8988T (cell line): Measurements from ENCODE around the gene BNC1.

Experiments
- DNase-seq: peaks from one replicate; pipeline ENCODE4 v3.0.0; 2011

The BNC1 gene, protein sequence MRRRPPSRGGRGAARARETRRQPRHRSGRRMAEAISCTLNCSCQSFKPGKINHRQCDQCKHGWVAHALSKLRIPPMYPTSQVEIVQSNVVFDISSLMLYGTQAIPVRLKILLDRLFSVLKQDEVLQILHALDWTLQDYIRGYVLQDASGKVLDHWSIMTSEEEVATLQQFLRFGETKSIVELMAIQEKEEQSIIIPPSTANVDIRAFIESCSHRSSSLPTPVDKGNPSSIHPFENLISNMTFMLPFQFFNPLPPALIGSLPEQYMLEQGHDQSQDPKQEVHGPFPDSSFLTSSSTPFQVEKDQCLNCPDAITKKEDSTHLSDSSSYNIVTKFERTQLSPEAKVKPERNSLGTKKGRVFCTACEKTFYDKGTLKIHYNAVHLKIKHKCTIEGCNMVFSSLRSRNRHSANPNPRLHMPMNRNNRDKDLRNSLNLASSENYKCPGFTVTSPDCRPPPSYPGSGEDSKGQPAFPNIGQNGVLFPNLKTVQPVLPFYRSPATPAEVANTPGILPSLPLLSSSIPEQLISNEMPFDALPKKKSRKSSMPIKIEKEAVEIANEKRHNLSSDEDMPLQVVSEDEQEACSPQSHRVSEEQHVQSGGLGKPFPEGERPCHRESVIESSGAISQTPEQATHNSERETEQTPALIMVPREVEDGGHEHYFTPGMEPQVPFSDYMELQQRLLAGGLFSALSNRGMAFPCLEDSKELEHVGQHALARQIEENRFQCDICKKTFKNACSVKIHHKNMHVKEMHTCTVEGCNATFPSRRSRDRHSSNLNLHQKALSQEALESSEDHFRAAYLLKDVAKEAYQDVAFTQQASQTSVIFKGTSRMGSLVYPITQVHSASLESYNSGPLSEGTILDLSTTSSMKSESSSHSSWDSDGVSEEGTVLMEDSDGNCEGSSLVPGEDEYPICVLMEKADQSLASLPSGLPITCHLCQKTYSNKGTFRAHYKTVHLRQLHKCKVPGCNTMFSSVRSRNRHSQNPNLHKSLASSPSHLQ

DNA sequence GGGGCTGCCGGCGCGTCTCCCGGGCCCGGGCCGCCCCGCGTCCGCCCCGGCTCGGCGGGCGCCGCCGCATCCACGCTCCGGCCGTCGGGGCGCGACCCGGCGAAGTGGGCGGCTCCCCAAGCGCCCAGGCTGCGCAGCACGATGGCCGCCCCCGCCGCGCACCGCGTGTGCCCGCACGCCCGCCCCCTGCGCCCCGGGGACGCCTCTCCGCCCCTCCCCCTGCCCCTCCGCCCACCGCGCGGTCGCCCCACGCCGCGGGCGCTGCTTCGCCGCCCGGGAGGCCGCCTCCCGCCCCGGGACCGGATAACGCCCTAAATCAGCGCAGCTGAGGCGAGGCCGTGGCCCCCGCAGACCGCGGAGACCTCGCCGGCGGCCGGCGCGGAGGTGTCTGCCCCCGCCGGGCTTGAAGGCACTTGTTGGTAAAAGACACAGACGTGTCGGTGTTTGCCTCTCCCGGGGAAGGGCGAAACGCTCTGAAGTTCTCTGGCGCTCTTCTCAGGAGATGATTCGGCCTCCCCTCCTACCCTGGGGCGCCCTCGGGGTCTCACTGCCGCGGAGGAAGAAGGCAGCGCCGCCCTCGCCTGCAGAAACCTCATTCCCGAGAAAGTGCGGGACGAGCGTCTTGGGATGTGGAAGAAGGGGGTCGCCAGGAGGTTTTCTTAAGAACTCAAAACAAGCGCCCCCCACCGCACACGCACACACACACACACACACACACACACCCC lies at the start of gene BNC1:
Gene BNC1, minus strand, starts transcription at position 106 of the 725 bp plus-strand sequence. Its CDS starts 36 bp downstream, at position 70.
- no peak for DNase-seq

GRCh38 chr15:83327041-83327440 lies 42.6 kb upstream of the BNC1 start:
- no peak for DNase-seq

DNA sequence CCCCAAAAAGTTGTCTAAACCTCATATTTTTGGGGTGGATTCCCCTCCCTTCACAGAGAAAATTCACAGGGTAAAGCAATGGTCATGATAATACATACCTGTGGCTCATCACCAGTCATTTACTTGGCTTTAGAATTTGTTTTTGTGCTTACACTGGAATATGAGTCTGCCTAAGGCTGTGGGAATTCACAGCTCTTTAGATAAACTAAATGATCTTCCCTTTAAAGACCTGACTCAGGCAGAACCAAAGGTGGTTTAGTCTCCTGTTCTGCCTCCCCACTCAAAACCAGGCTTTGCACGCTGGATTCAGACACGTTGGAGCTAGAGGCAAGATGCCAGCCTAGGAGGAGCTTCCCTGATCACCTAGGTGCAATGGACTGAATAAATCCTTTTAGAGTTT lies 40.3 kb upstream of the BNC1 start:
- DNase-seq = no peak

DNA sequence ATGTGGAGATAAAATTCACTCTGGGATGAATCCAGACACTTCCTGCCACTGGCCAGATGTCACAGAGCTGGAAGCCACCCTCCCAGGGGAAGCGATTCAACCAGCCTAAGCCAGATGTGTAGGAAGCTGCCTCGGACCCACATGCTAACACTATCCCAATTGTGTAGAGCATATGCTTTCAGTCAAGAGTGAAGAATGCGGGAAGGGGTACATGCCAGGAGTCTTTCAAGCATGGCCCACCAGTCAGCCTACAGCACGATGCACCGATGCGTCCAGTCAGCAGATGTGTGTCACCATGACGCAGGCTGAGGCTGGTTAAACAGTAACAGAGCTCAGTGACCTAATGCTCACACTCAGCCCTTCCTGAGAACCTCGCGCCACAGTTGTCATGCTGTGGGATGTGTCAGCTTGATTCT lies 38.8 kb upstream of the BNC1 start:
- DNase-seq = no peak

DNA sequence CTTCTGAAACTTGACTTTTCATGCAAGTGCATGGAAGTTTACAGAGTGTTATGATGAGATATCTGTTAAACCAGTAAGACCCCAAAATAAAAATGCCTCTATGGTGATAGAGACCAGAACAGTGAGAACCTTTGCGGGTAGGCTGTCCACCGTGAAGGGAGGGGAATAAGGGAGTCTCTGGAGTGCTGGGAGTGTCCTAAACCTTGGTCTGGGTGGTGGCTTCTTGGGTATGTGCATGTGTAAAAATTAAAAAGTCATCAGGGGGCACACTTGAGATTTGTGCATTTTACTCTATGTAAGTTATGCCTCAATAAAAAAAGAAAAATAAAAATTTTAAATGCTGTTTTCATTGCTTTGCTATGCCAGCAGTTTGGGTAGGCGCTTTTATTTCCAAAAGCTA lies 38.2 kb upstream of the BNC1 start:
- no peak for DNase-seq

- no peak for DNase-seq
Measured at GRCh38 chr15:83322061-83322460, 37.6 kb upstream of the BNC1 start.

DNA sequence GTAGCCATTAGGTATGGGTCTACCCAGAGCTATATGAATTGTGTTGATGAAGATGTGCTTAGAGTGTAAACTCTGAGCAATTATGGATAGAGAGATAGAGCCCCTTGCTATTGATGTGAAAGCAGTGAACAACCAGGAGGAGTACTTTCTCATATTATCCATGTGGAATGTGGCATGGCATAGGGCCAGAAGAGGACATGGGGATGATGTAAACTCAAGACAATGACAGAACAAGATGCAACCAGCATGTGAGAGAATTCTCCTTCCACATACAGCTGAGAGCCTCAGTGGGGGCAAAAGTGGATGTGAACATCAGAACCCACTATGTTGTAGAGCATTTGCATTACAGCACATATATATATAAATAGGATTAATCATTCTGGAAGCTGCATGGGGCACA lies 36.4 kb upstream of the BNC1 start:
- no peak for DNase-seq

- DNase-seq = no peak
Measured at GRCh38 chr15:83320404-83320803, 35.9 kb upstream of the BNC1 start.

DNA sequence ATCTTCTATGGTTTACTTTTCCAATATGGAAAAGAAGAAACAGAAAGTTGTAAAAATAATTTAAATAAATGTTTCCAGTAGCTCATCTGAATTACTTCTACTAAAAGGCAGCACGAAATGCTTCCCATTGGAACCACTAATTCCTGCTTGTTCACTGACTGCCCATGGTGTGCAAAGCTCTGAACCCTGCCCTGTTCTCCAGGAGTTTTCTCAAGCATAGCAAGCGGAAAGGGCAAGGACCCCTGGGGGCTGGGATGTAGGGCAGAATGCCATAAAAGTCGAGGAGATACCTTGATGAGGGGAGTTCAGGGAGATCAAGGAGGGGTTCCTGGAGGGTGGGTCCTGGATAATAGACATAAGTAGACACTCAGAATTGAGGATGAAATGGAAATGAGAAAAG lies 35.3 kb upstream of the BNC1 start:
- DNase-seq = no peak

DNA sequence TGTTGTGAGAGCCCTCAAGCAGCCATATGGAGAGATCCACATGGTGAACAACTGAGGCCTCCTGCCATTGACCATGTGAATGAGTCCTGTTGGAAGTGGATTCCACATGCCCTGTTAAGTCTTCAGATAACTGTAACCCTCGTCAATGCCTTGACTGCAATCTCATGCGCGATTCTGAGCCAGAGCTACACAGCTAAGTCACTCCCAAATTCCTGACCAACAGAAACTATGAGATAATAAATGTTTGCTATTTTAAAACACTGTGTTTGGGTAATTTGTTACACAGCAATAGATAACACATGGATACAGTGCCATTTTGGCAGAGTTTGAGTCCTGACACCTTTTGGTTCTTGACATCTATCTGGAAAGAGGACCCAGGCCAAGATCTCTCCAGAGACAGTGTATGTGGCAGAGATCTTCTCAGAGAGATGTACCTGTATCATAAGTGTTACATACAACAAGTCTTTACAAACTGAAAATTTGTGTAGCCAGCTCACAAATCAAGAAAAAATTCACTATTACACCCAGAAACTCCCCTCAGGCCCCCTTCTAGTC lies 34.5 kb upstream of the BNC1 start:
- DNase-seq = no peak

DNA sequence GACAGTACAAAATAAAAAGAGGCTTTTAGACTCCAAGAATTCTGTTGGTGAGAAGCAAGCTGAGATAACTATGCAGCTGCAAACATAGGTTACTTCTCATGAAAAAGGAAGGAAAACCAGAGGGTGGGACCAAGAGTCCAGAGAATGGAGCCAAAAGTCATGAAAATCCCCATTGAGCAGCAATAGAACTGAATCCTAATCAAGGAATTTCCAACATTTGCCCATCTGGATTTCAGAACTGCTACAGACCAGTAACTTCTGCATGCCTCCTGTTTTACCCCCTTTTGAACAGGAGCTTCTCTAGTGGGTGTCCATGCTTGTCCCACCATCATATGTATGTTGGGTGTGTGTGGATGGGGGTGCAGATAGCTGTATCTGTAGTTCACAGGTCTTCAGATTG lies 33.6 kb upstream of the BNC1 start:
- DNase-seq = no peak

GRCh38 chr15:83312071-83312470 lies 27.6 kb upstream of the BNC1 start:
- no peak for DNase-seq

DNA sequence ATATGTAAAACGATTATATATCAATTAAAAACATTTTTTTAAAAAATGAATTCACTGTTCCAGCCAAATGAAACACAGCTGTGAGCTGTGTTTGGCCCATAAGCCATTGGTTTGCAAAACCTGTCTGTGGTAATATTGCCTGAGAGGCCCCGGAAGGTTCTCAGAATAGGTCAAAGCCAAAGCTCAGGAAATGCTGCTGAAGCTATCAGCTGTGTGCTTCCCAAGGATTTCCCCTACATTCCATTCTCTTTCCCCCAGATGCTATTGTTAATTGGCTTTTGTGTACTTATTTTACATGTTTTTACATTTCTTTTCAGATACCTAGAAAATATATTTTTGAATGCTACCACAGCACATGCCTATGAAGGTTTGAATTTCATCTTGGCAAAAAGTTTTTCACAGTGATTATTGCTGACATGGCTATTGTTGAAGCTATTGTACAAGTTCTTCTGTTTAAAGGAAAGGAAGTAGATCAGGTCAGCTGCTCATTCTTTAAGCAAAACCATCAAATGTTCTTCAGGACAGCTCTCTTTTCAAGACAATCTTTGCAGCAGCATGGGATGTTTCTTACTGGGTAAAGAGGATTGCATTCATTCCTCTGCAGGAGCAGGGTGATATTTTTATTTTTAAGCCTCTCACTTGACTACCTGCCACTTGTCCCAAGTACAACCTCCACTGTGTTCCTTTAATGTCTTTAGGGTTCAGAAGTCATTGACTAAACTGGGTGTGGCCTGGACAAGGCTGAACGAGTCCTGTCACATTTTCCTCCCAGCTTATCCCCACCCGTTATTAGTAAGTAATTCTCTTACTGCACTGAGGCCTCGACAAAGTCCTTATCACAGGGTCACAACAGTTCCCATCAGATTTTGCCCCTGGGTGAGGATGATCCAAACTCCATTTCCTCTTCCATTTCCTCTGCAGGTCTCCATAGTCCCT lies 26.3 kb upstream of the BNC1 start:
- no peak for DNase-seq

DNA sequence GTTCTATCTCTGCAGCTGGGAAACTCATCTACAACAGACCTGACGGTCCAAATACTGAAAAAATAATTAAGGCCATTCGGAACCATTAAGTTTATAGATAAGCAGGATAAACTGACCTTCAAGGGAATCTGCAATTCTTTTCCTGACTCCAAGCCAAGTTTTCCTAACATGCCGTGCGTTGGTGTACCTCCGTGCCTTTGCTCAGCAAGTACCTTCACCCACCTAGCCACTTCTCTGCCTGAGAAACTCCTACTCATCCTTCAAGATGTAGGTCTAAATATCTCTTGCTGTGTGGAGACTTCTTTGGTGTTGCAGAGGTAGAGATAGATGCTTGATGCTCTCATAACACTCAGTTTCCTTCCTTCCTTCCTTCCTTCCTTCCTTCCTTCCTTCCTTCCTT lies 24.2 kb upstream of the BNC1 start:
- DNase-seq = no peak

- no peak for DNase-seq
Measured at GRCh38 chr15:83306561-83306960, 22.1 kb upstream of the BNC1 start.

DNA sequence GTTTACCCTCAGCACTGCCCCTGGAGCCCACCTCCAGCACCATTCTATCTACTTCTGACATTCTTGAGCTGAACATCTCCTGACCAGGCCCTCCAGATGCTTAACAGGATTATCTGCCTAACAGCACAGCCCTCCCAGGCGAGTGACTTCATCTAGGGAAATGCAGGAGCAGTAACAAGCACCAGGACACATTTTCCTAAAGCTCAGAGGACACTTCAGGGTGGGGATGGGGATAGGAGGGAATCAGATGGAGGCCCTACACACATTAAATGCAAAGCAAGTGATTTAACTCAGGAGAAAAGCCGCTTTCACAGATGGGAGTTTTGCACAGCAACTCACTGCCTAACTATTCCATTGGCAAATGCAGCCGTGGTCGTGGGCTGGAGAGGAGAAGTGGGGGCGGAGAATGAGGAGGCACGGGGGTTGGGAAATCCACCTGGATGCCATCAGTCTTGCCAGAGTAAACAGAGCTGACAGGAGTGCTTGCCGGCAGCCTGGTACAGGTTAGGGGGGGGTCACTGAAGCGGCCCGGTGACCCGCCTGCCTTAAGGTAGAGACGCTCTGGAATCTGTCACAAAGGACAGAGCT lies 21.3 kb upstream of the BNC1 start:
- DNase-seq = no peak

- DNase-seq = no peak
Measured at GRCh38 chr15:83304861-83305703, 20.6 kb upstream of the BNC1 start.

DNA sequence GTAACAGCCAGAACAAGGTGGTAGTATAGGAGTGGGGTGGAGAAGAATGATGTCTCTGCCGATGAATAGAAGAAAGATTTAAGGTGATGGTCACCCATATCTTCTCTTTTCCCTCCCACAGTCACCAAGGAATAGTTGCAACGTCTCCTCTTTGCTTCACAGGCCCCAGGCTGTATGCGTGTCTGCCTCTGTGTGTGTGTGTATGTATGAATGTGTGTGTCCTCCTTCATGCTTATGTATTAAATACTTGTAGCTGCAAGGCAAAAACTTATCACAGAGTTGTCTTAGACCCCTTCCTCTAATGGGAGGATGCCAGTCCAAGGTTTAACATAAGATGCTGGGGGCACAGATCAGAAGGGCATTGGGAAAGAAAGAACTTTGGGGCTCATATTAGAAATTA lies 19.1 kb upstream of the BNC1 start:
- no peak for DNase-seq

DNA sequence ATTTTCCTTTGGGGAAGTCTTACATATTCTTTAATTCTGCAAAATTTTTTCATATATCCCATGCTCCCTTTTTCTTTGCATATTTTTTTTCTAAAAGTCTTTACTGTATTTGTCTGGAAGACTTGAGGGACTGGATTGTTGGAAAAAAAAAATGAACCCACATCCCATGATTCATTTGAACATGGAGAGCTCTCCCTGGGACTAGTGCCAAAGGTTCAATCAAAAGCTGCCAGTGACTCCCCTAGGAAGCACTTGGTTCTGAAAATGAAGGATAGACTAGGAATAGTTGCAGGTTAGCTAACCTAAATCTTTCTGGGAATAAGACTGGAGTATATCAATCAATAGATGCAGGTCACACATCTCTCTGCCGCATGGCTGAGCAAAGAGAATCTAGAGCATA lies 16.4 kb upstream of the BNC1 start:
- no peak for DNase-seq

- DNase-seq = no peak
Measured at GRCh38 chr15:83299462-83299861, 15.0 kb upstream of the BNC1 start.
